Erythroblast (primary cell): ENCODE data around the gene MORC2.

Experiments
- GATA1 ChIP-seq: IDR thresholded peaks from 2 replicates; pipeline ENCODE4 v1.6.1; 2011; ENCODE audit warnings: low read depth, mild to moderate bottlenecking, control low read depth, low read length, moderate library complexity
- POLR2A ChIP-seq: IDR thresholded peaks from 2 replicates; pipeline ENCODE4 v1.6.1; 2011; ENCODE audit warnings: mild to moderate bottlenecking, low read length

GRCh38 chr22:30908051-30908461 is 60.5 kb downstream of the MORC2 start:
- TF ChIP-seq POLR2A (peak; percentile 51), GATA1 (no peak)
